GM12878 (cell line): ENCODE results near the gene COPS3. TPM values are rescaled to one million over a fixed set of nuclear protein-coding genes. Genes with fewer than 3 reads are reported as not detected.

ENCODE experiments used
- ATAC-seq: fragments of 200-7000 bp; cut with Tn5 transposase; 3 replicates; pipeline ENCODE4 v1.9.1; 2020; ENCODE audit warnings: mild to moderate bottlenecking, moderate library complexity
- BruUV-seq: library from RNA; stranded (reverse); fragments of 400-500 nt; replicated peaks from 2 replicates; lab custom pipeline; 2021; lab: Mats Ljungman, UMichigan
- CTCF ChIA-PET: fragments of 300-600 bp; sonication (Branson Sonifier 250); formaldehyde crosslinking; extraction: SDS; loops from one replicate; lab custom pipeline; 2021; ENCODE audit warnings: inconsistent platforms; lab: Yijun Ruan, JAX
- POLR2A ChIA-PET: fragments of 350-600 bp; formaldehyde crosslinking; extraction: SDS; loops from one replicate; lab custom pipeline; 2021; ENCODE audit warnings: inconsistent platforms; lab: Charles Lee
- RAD21 ChIA-PET: fragments of 300-600 bp; sonication (Branson Sonifier 250); formaldehyde crosslinking; loops from one replicate; lab custom pipeline; 2023; ENCODE audit warnings: antibody characterized with exemption; ENCODE audit not compliant: unreplicated experiment; lab: Charles Lee
- SMC1A ChIA-PET: fragments of 300-600 bp; sonication (Branson Sonifier 250); formaldehyde crosslinking; loops from one replicate; lab custom pipeline; 2023; ENCODE audit not compliant: unreplicated experiment, uncharacterized antibody; lab: Charles Lee
- DNase-seq: peaks from one replicate; pipeline ENCODE4 v3.0.0-alpha.2; 2011; ENCODE audit warnings: low read depth, low spot score
- FAIRE-seq: peaks from 3 replicates; lab custom pipeline; 2011; peaks lifted over from hg19 to GRCh38; lab: Jason Lieb, UNC
- H2AFZ ChIP-seq: 2 replicates; pipeline ENCODE4 v1.6.0; 2011; ENCODE audit warnings: low read depth, low read length, control low read depth; ENCODE audit not compliant: control insufficient read depth
- H3K27ac ChIP-seq: 2 replicates; pipeline ENCODE4 v1.5.1; 2011; ENCODE audit warnings: control low read depth; ENCODE audit not compliant: control insufficient read depth, insufficient read depth
- H3K27me3 ChIP-seq, 2 experiments: replicated peaks in 1 of 2; 2 replicates each; pipeline versions ENCODE4 v1.6.0 to v1.6.1; 2011; ENCODE audit warnings: low read length in 1 of 2; ENCODE audit not compliant: control insufficient read depth in 2 of 2, insufficient read depth in 2 of 2
- H3K36me3 ChIP-seq, 2 experiments: 2 replicates each; pipeline ENCODE4 v1.5.1; 2011; ENCODE audit warnings: low read length in 1 of 2; ENCODE audit not compliant: control insufficient read depth in 2 of 2, insufficient read depth in 2 of 2
- H3K4me1 ChIP-seq: 2 replicates; pipeline ENCODE4 v1.6.1; 2011; ENCODE audit warnings: mild to moderate bottlenecking, low read length, moderate library complexity, mixed read lengths; ENCODE audit not compliant: control insufficient read depth, insufficient read depth
- H3K4me2 ChIP-seq: 2 replicates; pipeline ENCODE4 v1.6.0; 2011; ENCODE audit warnings: control low read depth; ENCODE audit not compliant: control insufficient read depth, insufficient read depth
- H3K4me3 ChIP-seq: fragments of 200-600 bp; sonication (generic); 2 replicates; pipeline ENCODE4 v1.5.1; 2016
- H3K79me2 ChIP-seq: 2 replicates; pipeline ENCODE4 v1.6.0; 2011; ENCODE audit warnings: low read length; ENCODE audit not compliant: control insufficient read depth, insufficient read depth
- H3K9ac ChIP-seq: 2 replicates; pipeline ENCODE4 v1.8.0; 2011; ENCODE audit warnings: low read length, control low read depth, mixed read lengths; ENCODE audit not compliant: control insufficient read depth, insufficient read depth
- H3K9me3 ChIP-seq: replicated peaks from 3 replicates; pipeline ENCODE4 v1.5.1; 2011; ENCODE audit warnings: mild to moderate bottlenecking, low read length; ENCODE audit not compliant: control insufficient read depth, insufficient read depth
- H4K20me1 ChIP-seq: 2 replicates; pipeline ENCODE4 v1.6.0; 2011; ENCODE audit not compliant: control insufficient read depth, insufficient read depth
- SPI1 ChIP-seq: IDR thresholded peaks from 2 replicates; pipeline ENCODE4 v1.6.1; 2011; ENCODE audit warnings: low read depth, mild to moderate bottlenecking, low read length, moderate library complexity, borderline replicate concordance; ENCODE audit not compliant: insufficient read depth
- ZNF207 ChIP-seq: fragments of 450-650 bp; IDR thresholded peaks from 2 replicates; pipeline ENCODE4 v1.6.1; 2014; ENCODE audit warnings: antibody characterized with exemption, mild to moderate bottlenecking, borderline replicate concordance
- WGBS: methylation state at CpG from one replicate; pipeline ENCODE4 v1.1.6; 2016; ENCODE audit warnings: low lambda C conversion rate; ENCODE audit not compliant: insufficient replicate concordance, insufficient coverage; ENCODE audit errors: missing lambda C conversion rate; 5-methylcytosine and 5-hydroxymethylcytosine counted together
- in situ Hi-C: fragments of 300-500 bp; cut with MboI; formaldehyde crosslinking; loops from 9 replicates; pipeline ENCODE4 v1.14.3; 2018; ENCODE audit warnings: mixed read lengths
- intact Hi-C: fragments of 100-400 bp; cut with micrococcal nuclease; formaldehyde crosslinking; loops from one replicate; pipeline ENCODE4 v1.14.2; 2022; ENCODE audit not compliant: unreplicated experiment
- polyA plus RNA-seq, 11 experiments: library from polyadenylated mRNA; depleted of rRNA in 4 of 11; unstranded in 6 of 11; stranded (reverse) in 5 of 11; fragments of >200 nt; fragmentation: Nextera tagmentation in 4 of 11; fragmentation: Illumina TruSeq in 1 of 11; extraction: Ambion mirVana in 4 of 11; extraction: Trizol in 1 of 11; gene quantifications; 1 replicate in 1 of 11; 2 replicates in 10 of 11; pipeline versions ENCODE4 v1.2.1 to v1.2.3, GENCODE V29; 2011 to 2016; ENCODE audit warnings: inconsistent platforms in 2 of 11, missing spikeins in 2 of 11, low read depth in 1 of 11
- total RNA-seq, 4 experiments: library from RNA; depleted of rRNA in 3 of 4; stranded (reverse); fragments of >200 nt in 3 of 4; fragmentation: Illumina TruSeq in 1 of 4; extraction: Trizol in 1 of 4; gene quantifications; 2 replicates each; pipeline versions ENCODE4 v1.2.1 to v1.2.3, GENCODE V29; 2013 to 2021

The COPS3 gene
- total and polyA plus RNA-seq, 10 of the 15 experiments (the other 5 are each of a cell fraction or from before 2014, with no cell fraction given), result 99.7 to 187 (median 133) TPM

GRCh38 chr17:17227608-17228520 is 53.2 kb downstream of the COPS3 start:
- Histone ChIP-seq H3K4me1 (no peaks in the 10 kb centered on the region), H3K4me2 (no peak overlapping the region), H3K9me3 (no peaks in the 10 kb centered on the region), H3K4me3 (no peak overlapping the region), H3K27me3 (no peaks in the 10 kb centered on the region), H2AFZ (no peak overlapping the region), H3K36me3 (peaks cover 22 to 29% of the 10 kb centered on the region in 2 experiments), H3K27ac (no peak overlapping the region), H3K79me2 (no peaks in the 10 kb centered on the region), H4K20me1 (no peaks in the 10 kb centered on the region), H3K9ac (no peak overlapping the region)
- ChIA-PET POLR2A (no interaction called here), SMC1A (no interaction called here), CTCF (interaction anchor here (0.6 kb wide), 1 partner anchor 342 kb away, joined by 4 read pairs; no protein-coding TSS in a partner anchor), RAD21 (no interaction called here)
- DNase-seq (no peak), ATAC-seq (no peak), FAIRE-seq (no peak)
- BruUV-seq, result no TSS peak
- in situ Hi-C loops (no loop called here), intact Hi-C loops (no loop called here)
- 94% methylated on average over 25 of the region's 25 CpGs for WGBS
- TF ChIP-seq SPI1, result no peak

DNA sequence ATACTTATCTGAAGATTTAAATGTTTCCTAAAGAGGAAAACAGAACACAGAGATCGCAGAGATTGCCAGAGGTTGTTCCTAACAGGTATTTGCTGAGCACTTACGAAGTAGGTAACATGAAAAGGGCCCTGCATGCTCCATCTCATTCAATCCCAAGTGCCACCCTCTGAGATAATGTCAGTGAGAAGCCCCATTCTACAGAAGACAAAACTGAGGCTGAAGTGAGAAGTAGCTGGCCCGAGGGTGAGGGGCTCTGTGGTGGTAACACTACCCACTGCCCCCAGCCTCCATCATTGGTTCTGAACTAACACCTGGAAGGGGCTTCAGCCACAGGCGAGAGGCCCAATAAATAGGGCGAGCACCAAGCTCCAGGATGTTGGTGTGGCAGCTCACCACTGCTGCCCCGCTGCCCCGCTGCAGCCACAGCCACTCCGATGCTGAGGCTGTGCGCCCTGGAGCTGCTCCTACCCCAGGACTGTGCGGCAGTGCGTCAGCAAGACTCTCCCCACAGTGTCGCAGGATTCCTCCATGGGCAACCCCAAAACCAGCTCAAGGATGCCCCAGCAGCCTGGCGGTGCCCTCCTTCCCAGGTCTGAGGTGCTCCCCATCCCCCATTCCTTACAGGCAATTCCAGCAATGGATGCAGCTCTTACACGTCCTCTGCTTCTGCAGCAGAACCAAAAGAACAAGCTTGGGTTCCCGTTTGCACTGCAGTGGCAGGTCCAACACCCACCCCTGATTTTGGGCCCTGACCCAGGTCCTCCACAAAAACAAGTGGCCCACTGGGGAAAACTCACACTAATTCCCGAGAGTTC is 54.4 kb downstream of the COPS3 start:
- H3K27me3 ChIP-seq, result no peaks in the 10 kb centered on the region
- POLR2A ChIA-PET, result no interaction called here
- intact Hi-C loops (no loop called here), in situ Hi-C loops (no loop called here)
- BruUV-seq, result no TSS peak
- H3K4me1 ChIP-seq, result no peaks in the 10 kb centered on the region
- SMC1A ChIA-PET, result no interaction called here
- H4K20me1 ChIP-seq, result no peaks in the 10 kb centered on the region
- H3K79me2 ChIP-seq, result no peaks in the 10 kb centered on the region
- H3K9me3 ChIP-seq, result no peaks in the 10 kb centered on the region
- no peak overlapping the region for H3K4me2 ChIP-seq
- DNase-seq, result no peak
- peaks cover 24 to 28% of the 10 kb centered on the region in 2 experiments for H3K36me3 ChIP-seq
- H3K4me3 ChIP-seq, result no peak overlapping the region
- 93% methylated on average over 16 of the region's 16 CpGs for WGBS
- CTCF ChIA-PET, result interaction anchor here (1.0 kb wide), 1 partner anchor 112 kb away, joined by 3 read pairs; no protein-coding TSS in a partner anchor
- ATAC-seq, result no peak
- no peak overlapping the region for H3K27ac ChIP-seq
- no peak for FAIRE-seq
- no peak overlapping the region for H2AFZ ChIP-seq
- RAD21 ChIA-PET, result no interaction called here
- H3K9ac ChIP-seq, result no peak overlapping the region
- TF ChIP-seq ZNF207, result no peak
